Mucosa of descending colon (tissue), 3 donors: ENCODE data around the gene MLPH. TPM values are rescaled to one million over a fixed set of nuclear protein-coding genes. Genes with fewer than 3 reads are reported as not detected.
"Not testable (repeated sequence)": the region's sequence is repeated elsewhere in the genome, so short reads cannot be mapped to it uniquely, and the experiment has no call there.

Experiments used
- ATAC-seq: fragments of 200-7000 bp; cut with Tn5 transposase; one replicate; pipeline ENCODE4 v1.9.1; 2020; ENCODE audit warnings: mild to moderate bottlenecking, moderate library complexity
- DNase-seq, 3 donors: peaks; one replicate each; pipeline ENCODE4 v3.0.0-alpha.2; 2020
- H3K36me3 ChIP-seq: fragments of 200-600 bp; one replicate; pipeline ENCODE4 v1.8.0; 2021; ENCODE audit warnings: low read depth, mild to moderate bottlenecking
- H3K4me1 ChIP-seq: fragments of 200-600 bp; one replicate; pipeline ENCODE4 v1.8.0; 2021; ENCODE audit warnings: low read depth, mild to moderate bottlenecking
- H3K4me3 ChIP-seq: fragments of 200-600 bp; one replicate; pipeline ENCODE4 v1.8.0; 2021; ENCODE audit warnings: mild to moderate bottlenecking
- H3K9me3 ChIP-seq: fragments of 200-600 bp; one replicate; pipeline ENCODE4 v1.8.0; 2021; ENCODE audit warnings: mild to moderate bottlenecking
- intact Hi-C, 2 donors: fragments of 100-400 bp; cut with DNase I in 1 of 2; cut with micrococcal nuclease in 1 of 2; formaldehyde crosslinking; loops; one replicate each; pipeline versions ENCODE4 v1.11.0 to v1.11.1; 2022; cut with DNase I, micrococcal nuclease
- total RNA-seq, 3 donors: library from RNA; stranded (reverse); fragmentation: NEBNext Ultra II Directional in 2 of 3; extraction: Animal tissue kit (Norgen Biotek cat#: 25700) in 2 of 3; gene quantifications; one replicate each; pipeline versions ENCODE4 v1.2.1 to v1.2.4, GENCODE V29; 2021 to 2023
- TF ChIP-seq, protein P1 (sequence below): fragments of 200-600 bp; IDR thresholded peaks from one replicate; pipeline ENCODE4 v1.8.0; 2022; ENCODE audit warnings: antibody characterized with exemption, mild to moderate bottlenecking
- donor health status: DM: no; HTN: no; CAD: no; lungs with moderate emphysema.
- donor health status: DM: no; HTN: no; CAD: no.
- donor health status: DM: no; HTN: yes; CAD: no.

Gene MLPH
- total RNA-seq, 3 donors from 2014 or later = 46.8 to 133 (median 121) TPM

DNA sequence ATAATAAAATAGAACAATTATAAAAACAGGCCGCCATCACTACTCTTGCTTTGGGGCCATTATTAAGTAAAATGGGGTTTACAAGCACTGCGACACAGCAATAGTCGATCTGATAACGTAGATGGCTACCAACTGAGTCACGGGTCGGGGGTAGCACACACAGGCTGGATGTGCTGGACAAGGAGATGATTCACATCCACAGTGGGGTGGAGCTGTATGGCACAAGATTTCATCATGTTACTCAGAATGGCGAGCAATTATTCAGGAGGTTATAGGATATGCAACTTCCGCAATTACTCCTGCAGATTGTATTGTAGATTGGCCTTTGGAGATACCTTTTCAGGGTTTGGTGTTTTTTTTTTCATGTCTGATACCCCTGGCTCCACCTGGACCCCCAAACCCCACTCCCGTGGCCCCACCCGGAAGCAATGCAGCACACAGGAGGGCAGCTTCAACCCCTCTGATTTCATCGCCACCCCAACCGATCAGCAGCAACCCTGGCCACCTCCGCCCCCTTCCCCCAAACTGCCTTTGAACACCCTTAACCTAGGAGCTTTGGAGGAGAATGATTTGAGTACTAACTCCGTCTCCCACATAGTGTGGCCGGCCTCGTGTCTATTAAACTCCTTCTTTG is 21.4 kb upstream of the MLPH start:
- intact Hi-C loops = no loop called here
- H3K4me3 ChIP-seq = no peak overlapping the region
- no peaks in the 10 kb centered on the region for H3K9me3 ChIP-seq
- DNase-seq = no peak
- H3K4me1 ChIP-seq = no peaks in the 10 kb centered on the region
- no peaks in the 10 kb centered on the region for H3K36me3 ChIP-seq
- ATAC-seq = no peak
- TF ChIP-seq, protein P1, sequence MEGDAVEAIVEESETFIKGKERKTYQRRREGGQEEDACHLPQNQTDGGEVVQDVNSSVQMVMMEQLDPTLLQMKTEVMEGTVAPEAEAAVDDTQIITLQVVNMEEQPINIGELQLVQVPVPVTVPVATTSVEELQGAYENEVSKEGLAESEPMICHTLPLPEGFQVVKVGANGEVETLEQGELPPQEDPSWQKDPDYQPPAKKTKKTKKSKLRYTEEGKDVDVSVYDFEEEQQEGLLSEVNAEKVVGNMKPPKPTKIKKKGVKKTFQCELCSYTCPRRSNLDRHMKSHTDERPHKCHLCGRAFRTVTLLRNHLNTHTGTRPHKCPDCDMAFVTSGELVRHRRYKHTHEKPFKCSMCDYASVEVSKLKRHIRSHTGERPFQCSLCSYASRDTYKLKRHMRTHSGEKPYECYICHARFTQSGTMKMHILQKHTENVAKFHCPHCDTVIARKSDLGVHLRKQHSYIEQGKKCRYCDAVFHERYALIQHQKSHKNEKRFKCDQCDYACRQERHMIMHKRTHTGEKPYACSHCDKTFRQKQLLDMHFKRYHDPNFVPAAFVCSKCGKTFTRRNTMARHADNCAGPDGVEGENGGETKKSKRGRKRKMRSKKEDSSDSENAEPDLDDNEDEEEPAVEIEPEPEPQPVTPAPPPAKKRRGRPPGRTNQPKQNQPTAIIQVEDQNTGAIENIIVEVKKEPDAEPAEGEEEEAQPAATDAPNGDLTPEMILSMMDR = no peak

DNA sequence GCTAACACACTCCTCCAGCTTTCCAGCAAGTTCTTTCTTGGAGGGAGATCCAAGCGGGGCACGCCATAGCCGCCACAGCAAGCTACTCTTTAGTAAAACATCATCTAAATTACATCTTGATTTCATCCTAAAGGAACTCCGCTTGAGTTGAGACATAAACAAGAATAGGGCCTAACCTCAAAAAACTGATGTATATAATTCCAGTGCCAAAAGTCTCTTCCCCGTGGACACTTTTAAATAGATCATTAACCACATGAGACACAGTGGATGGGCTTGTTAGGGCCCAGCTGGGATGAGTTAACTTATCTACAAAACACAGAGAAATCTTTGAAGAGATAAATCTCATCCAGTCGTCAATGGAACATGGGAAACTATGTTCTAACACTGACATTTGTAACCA is 20.8 kb upstream of the MLPH start:
- DNase-seq (no peak), ATAC-seq (no peak)
- H3K9me3 ChIP-seq = no peaks in the 10 kb centered on the region
- H3K4me1 ChIP-seq = no peaks in the 10 kb centered on the region
- intact Hi-C loops = no loop called here
- TF ChIP-seq, protein P1 = no peak
- no peak overlapping the region for H3K4me3 ChIP-seq
- H3K36me3 ChIP-seq = no peaks in the 10 kb centered on the region

DNA sequence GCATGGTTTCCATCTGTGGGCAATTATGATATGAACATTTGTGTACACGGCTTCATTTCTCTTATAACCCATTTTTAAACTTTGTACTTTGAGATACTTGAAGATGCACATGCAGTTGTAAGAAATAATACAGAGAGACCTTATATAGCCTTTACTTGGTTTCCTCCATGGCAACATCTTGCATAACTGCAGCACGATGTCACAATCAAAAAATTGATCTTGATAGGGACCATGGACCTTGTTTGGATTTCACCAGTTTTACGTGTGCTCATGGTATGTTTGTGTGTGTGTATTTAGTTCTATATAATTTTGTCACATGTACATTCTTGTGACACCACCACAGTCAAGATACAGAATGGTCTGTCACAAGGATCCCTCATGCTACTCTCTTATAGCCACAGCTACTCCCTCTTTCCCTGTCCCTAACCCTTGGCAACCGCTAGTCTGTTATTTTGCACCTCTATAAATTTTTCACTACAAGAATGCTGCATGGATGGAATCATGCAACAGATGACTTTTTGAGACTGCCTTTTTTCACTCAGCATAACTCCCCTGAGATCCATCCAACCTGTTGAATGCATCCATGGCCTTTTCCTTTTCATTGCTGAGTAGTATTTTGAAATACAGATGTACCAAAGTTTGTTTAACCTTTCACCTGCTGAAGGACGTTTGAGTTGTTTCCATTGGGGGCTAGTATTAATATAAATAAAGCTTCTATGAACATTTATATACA is 19.4 kb upstream of the MLPH start:
- intact Hi-C loops = no loop called here
- DNase-seq (no peak), ATAC-seq (no peak)
- Histone ChIP-seq H3K4me3 (no peak overlapping the region), H3K9me3 (no peaks in the 10 kb centered on the region), H3K36me3 (no peaks in the 10 kb centered on the region), H3K4me1 (no peaks in the 10 kb centered on the region)
- TF ChIP-seq, protein P1 = no peak

DNA sequence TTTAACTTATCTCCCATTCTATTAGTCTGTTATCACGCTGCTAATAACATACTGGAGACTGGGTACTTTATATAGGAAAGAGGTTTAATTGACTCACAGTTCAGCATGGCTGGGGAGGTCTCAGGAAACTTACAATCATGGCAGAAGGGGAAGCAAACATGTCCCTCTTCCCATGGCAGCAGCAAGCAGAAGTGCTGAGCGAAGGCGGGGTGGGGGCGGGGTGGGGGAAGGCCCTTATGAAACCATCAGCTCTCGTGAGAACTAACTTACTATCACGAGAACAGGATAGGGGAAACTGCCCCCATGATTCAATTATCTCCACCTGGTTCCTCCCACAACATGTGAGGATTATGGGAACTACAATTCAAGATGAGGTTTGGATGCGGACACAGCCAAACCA is 17.6 kb upstream of the MLPH start:
- intact Hi-C loops, ATAC-seq: not testable (repeated sequence)

DNA sequence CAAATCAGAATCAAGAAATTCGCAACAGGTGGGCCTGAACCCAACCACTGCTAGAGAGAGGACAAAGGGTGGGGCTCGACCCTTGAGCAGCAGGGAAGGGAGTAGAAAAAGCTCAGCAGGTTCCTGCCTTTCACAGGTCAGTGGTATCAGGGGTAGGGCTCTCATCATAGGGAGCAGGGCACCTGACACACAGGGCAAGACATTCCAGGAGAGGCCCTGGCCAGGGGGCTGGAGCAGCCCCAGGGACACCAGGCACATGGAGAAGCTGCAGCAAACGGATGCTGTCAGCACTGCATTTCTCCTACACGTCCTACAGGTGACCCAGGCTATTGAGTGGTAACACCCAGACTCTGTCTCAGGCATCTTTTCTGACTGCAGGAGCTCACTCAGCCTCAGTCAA is 17.2 kb upstream of the MLPH start:
- no peak for ATAC-seq

More for the DNA sequence above, 17.6 kb upstream of the MLPH start:
- H3K9me3 ChIP-seq, H3K4me1 ChIP-seq, H3K36me3 ChIP-seq, DNase-seq, H3K4me3 ChIP-seq: not testable (repeated sequence)

DNA sequence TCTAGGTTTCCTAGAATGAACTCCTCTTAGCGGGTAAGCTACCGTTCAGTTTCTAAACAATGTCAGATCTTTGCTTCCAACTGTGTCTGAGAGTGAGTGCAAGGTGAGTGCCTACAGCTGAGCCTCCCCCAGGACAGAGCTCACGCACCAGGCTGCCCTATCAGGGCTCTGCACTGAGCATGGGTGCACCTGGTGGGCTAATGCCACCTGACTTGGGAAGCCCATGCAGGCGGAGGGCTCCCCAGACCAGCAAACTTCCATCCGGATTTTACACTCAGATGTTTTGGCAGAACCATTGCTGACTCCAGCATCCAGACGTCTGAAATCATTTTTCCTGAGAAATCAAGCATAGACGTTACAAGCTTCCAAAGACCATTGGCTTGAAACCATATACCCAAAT is 16.1 kb upstream of the MLPH start:
- Histone ChIP-seq H3K4me1 (peaks cover 5% of the 10 kb centered on the region), H3K9me3 (no peaks in the 10 kb centered on the region), H3K4me3 (no peak overlapping the region), H3K36me3 (no peaks in the 10 kb centered on the region)
- DNase-seq = no peak
- TF ChIP-seq, protein P1 = no peak
- intact Hi-C loops = loop anchor here in 1 of 2 donors (10.0 kb wide), 2 partner anchors 46 to 316 kb away; no protein-coding TSS in a partner anchor
- no peak for ATAC-seq

More for the DNA sequence above, 17.2 kb upstream of the MLPH start:
- Histone ChIP-seq H3K36me3 (no peaks in the 10 kb centered on the region), H3K9me3 (no peaks in the 10 kb centered on the region), H3K4me3 (no peak overlapping the region), H3K4me1 (peaks cover 5% of the 10 kb centered on the region)
- no peak for DNase-seq
- intact Hi-C loops = loop anchor here in 1 of 2 donors (10.0 kb wide), 2 partner anchors 45 to 315 kb away; no protein-coding TSS in a partner anchor
- TF ChIP-seq, protein P1 = no peak
